Endodermal cell (in vitro differentiated cells): ENCODE measurements around the gene NLGN1. TPM values are rescaled to one million over a fixed set of nuclear protein-coding genes. Genes with fewer than 3 reads are reported as not detected.

Experiments
- DNase-seq: peaks from one replicate; pipeline ENCODE4 v3.0.0-alpha.2; 2017
- H3K27ac ChIP-seq: 2 replicates; pipeline ENCODE4 v1.5.1; 2013; ENCODE audit warnings: mild to moderate bottlenecking, low read depth, low read length, moderate library complexity
- H3K27me3 ChIP-seq: 2 replicates; pipeline ENCODE4 v1.6.1; 2013; ENCODE audit warnings: mild to moderate bottlenecking, low read length, moderate library complexity; ENCODE audit not compliant: insufficient read depth, control insufficient read depth, poor library complexity, severe bottlenecking
- H3K36me3 ChIP-seq: 2 replicates; pipeline ENCODE4 v1.7.0; 2013; ENCODE audit warnings: mild to moderate bottlenecking, low read length, moderate library complexity; ENCODE audit not compliant: control insufficient read depth, insufficient read depth
- H3K4me1 ChIP-seq: one replicate; pipeline ENCODE4 v1.7.0; 2013; ENCODE audit warnings: low read length; ENCODE audit not compliant: control insufficient read depth, insufficient read depth
- H3K4me3 ChIP-seq: 2 replicates; pipeline ENCODE4 v1.5.1; 2013; ENCODE audit warnings: mild to moderate bottlenecking, low read length, moderate library complexity
- H3K9ac ChIP-seq: 2 replicates; pipeline ENCODE4 v1.6.1; 2013; ENCODE audit warnings: mild to moderate bottlenecking, low read length, moderate library complexity; ENCODE audit not compliant: poor library complexity, severe bottlenecking; ENCODE audit errors: extremely low read depth
- H3K9me3 ChIP-seq: 2 replicates; pipeline ENCODE4 v1.6.1; 2013; ENCODE audit warnings: mild to moderate bottlenecking, low read length, moderate library complexity; ENCODE audit not compliant: control insufficient read depth
- H3K27ac Mint-ChIP-seq: 2 replicates; pipeline ENCODE4 v1.8.0; 2020; ENCODE audit warnings: mixed read lengths
- H3K27me3 Mint-ChIP-seq: 2 replicates; pipeline ENCODE4 v1.8.0; 2021; ENCODE audit warnings: mild to moderate bottlenecking, mixed read lengths; ENCODE audit not compliant: insufficient read depth
- H3K36me3 Mint-ChIP-seq: 2 replicates; pipeline ENCODE4 v1.8.0; 2020; ENCODE audit warnings: low read depth, mixed read lengths
- H3K4me1 Mint-ChIP-seq: 2 replicates; pipeline ENCODE4 v1.8.0; 2020; ENCODE audit warnings: mixed read lengths
- H3K4me3 Mint-ChIP-seq: 2 replicates; pipeline ENCODE4 v1.8.0; 2020; ENCODE audit warnings: mild to moderate bottlenecking, moderate library complexity, mixed read lengths
- H3K9me3 Mint-ChIP-seq: 2 replicates; pipeline ENCODE4 v1.8.0; 2020; ENCODE audit warnings: mild to moderate bottlenecking, mixed read lengths
- WGBS, 2 experiments: methylation state at CpG; one replicate each; pipeline versions ENCODE4 v1.1.5 to v1.1.7; 2013; ENCODE audit warnings: missing lambda C conversion rate in 2 of 2, mixed read lengths in 1 of 2; ENCODE audit not compliant: insufficient coverage in 1 of 2, insufficient read length in 1 of 2; 5-methylcytosine and 5-hydroxymethylcytosine counted together
- total RNA-seq, 2 donors: library from RNA; stranded (reverse); fragmentation: NEBNext Ultra II Directional in 1 of 2; extraction: Animal tissue kit (Norgen Biotek cat#: 25700) in 1 of 2; gene quantifications; 2 replicates in 1 of 2; 3 replicates in 1 of 2; pipeline ENCODE4 v1.2.1, GENCODE V29; 2021
- TF ChIP-seq, protein P1 (sequence below): fragments of 200-600 bp; sonication (generic); conservative IDR thresholded peaks from 2 replicates; pipeline ENCODE4 v1.5.0; 2021; ENCODE audit warnings: antibody characterized with exemption, mild to moderate bottlenecking

NLGN1 gene
- total RNA-seq, 2 donors from 2014 or later: 3.4 to 14.3 TPM

DNA sequence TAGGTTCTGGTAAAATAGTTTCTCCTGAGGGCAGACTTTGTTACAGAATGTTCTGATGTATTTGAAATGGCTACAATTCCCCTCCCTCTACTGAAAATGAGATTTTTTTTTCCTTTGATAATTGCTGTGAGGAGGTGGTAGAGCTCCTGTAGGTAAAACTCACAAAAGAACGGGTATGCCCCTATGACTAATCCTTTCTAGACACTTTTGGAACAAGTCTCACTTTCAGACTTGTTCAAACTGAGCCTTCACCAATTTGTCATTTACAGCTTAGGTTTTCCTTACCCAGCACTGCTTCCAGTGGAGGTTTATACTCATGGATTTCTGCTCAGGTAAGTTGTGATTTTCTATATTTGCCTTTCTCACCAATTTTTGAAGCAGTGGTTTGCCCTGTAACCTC lies 115.6 kb downstream of the NLGN1 start:
- Histone ChIP-seq H3K9me3 (no peaks in the 10 kb centered on the region), H3K4me3 (no peak overlapping the region), H3K9ac (no peak overlapping the region), H3K27ac (no peak overlapping the region), H3K4me1 (no peaks in the 10 kb centered on the region), H3K36me3 (no peaks in the 10 kb centered on the region), H3K27me3 (no peaks in the 10 kb centered on the region)
- DNase-seq: no peak
- Mint-ChIP-seq H3K27ac (no peak overlapping the region), H3K36me3 (no peaks in the 10 kb centered on the region), H3K9me3 (peaks cover 6% of the 10 kb centered on the region), H3K27me3 (no peaks in the 10 kb centered on the region), H3K4me1 (no peaks in the 10 kb centered on the region), H3K4me3 (no peak overlapping the region)
- TF ChIP-seq, protein P1, sequence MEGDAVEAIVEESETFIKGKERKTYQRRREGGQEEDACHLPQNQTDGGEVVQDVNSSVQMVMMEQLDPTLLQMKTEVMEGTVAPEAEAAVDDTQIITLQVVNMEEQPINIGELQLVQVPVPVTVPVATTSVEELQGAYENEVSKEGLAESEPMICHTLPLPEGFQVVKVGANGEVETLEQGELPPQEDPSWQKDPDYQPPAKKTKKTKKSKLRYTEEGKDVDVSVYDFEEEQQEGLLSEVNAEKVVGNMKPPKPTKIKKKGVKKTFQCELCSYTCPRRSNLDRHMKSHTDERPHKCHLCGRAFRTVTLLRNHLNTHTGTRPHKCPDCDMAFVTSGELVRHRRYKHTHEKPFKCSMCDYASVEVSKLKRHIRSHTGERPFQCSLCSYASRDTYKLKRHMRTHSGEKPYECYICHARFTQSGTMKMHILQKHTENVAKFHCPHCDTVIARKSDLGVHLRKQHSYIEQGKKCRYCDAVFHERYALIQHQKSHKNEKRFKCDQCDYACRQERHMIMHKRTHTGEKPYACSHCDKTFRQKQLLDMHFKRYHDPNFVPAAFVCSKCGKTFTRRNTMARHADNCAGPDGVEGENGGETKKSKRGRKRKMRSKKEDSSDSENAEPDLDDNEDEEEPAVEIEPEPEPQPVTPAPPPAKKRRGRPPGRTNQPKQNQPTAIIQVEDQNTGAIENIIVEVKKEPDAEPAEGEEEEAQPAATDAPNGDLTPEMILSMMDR: no peak
- WGBS, 2 experiments: 80 to 94% methylated on average over 1 of the region's 1 CpG

DNA sequence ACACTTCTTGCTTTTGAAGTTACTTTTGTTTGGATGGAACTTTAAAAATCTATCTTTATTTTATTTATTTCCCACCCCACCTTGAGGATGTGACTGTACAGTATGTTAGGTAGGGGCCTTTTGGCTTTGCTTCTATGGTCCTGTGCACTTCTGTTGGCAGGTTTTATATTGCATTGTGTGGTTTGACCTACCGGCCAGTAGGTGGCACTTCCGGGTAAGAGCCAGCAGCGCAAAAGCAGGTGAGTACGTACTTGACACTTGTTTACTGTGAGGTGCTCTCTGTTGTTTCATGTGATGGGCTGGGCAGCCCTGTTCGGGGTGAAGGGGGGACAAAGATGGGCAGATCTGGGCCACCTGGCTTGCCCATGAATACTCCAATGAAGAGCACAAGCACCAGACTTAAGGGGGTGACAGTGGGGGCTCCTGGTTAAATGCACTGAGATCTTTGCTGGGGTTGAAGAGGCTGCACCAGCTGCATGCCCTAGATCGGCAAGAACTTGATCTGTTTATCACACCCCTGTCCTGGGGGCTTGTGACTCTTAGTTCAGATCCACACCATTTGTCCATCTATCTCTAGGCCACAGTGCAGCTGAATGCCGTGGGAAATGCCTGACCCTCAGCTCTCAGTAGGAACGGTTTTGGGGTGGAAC lies 131.6 kb downstream of the NLGN1 start:
- Mint-ChIP-seq H3K9me3 (peaks cover 16% of the 10 kb centered on the region), H3K27ac (peak overlapping the region; percentile 53), H3K4me3 (no peak overlapping the region), H3K4me1 (peaks cover 2% of the 10 kb centered on the region), H3K36me3 (peaks cover 6% of the 10 kb centered on the region), H3K27me3 (no peaks in the 10 kb centered on the region)
- no peak overlapping the region for H3K4me3 ChIP-seq
- WGBS, 2 experiments: 50 to 78% methylated on average over 2 to 8 of the region's 8 CpGs
- H3K9me3 ChIP-seq: peaks cover 12% of the 10 kb centered on the region
- H3K9ac ChIP-seq: no peak overlapping the region
- TF ChIP-seq, protein P1: peak; percentile 88
- no peaks in the 10 kb centered on the region for H3K36me3 ChIP-seq
- H3K27me3 ChIP-seq: no peaks in the 10 kb centered on the region
- no peaks in the 10 kb centered on the region for H3K4me1 ChIP-seq
- DNase-seq: peak; percentile 78
- no peak overlapping the region for H3K27ac ChIP-seq

DNA sequence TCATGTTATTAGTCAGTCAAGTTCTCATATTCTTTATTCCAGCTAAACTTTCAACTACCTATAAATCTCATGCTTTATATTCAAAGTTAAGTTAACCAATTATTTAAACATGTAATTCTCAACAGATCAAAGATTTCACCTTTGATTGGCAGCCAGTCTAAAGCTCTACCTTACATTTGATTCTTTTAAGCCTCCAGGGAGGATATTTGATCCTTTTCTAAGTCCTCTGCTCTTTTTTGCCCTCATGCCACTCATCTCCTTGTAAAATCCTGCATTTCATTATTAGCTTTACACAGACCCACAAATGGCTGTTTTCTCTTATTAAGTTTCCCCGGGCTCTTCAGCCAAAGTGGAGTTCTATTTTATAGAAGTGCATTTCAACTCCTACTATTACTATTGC lies 134.1 kb downstream of the NLGN1 start:
- no peak for DNase-seq
- Mint-ChIP-seq H3K4me1 (peaks cover 2% of the 10 kb centered on the region), H3K27ac (no peak overlapping the region), H3K36me3 (no peaks in the 10 kb centered on the region), H3K27me3 (no peaks in the 10 kb centered on the region), H3K4me3 (no peak overlapping the region), H3K9me3 (peaks cover 2% of the 10 kb centered on the region)
- WGBS, 2 experiments: 91 to 100% methylated on average over 1 of the region's 1 CpG
- TF ChIP-seq, protein P1: no peak
- Histone ChIP-seq H3K9me3 (no peaks in the 10 kb centered on the region), H3K4me3 (no peak overlapping the region), H3K27ac (no peak overlapping the region), H3K36me3 (no peaks in the 10 kb centered on the region), H3K4me1 (no peaks in the 10 kb centered on the region), H3K27me3 (no peaks in the 10 kb centered on the region), H3K9ac (no peak overlapping the region)
